Astrocyte of the cerebellum (primary cell): Measurements from ENCODE around the gene BLTP3B.

Experiments
- DNase-seq: peaks from one replicate; pipeline ENCODE4 v3.0.0-alpha.2; 2011; ENCODE audit warnings: low read depth
- H3K4me3 ChIP-seq: 2 replicates; pipeline ENCODE4 v1.5.1; 2011; ENCODE audit warnings: mild to moderate bottlenecking, low read depth, low read length, moderate library complexity
- CTCF ChIP-seq: IDR thresholded peaks from 2 replicates; pipeline ENCODE4 v1.5.1; 2012; ENCODE audit warnings: low read length, low read depth, moderate library complexity, mild to moderate bottlenecking; ENCODE audit errors: missing control alignments
- in situ Hi-C: cut with HindIII; loops from 2 replicates; pipeline ENCODE4 v1.10.0; 2017; ENCODE audit warnings: low sequenced_read_pairs

BLTP3B gene

GRCh38 chr12:100153131-100153530, 10.5 kb upstream of the BLTP3B start:
- no peak overlapping the region for H3K4me3 ChIP-seq
- in situ Hi-C loops = no loop called here
- no peak for DNase-seq
- TF ChIP-seq CTCF = no peak

GRCh38 chr12:100151769-100152168, 9.1 kb upstream of the BLTP3B start:
- no peak overlapping the region for H3K4me3 ChIP-seq
- DNase-seq = no peak
- in situ Hi-C loops = no loop called here
- no peak for TF ChIP-seq CTCF

- in situ Hi-C loops = no loop called here
- no peak for TF ChIP-seq CTCF
- no peak for DNase-seq
- H3K4me3 ChIP-seq = no peak overlapping the region
These were observed 3.6 kb upstream of the BLTP3B start for GRCh38 chr12:100146252-100146651.

GRCh38 chr12:100145643-100146042, 3.0 kb upstream of the BLTP3B start:
- DNase-seq = no peak
- in situ Hi-C loops = no loop called here
- H3K4me3 ChIP-seq = no peak overlapping the region
- no peak for TF ChIP-seq CTCF

GRCh38 chr12:100141998-100142850, 450 bp downstream of the BLTP3B start:
- no peak for TF ChIP-seq CTCF
- in situ Hi-C loops = no loop called here
- DNase-seq = no peak
- peak overlapping the region; percentile 95 for H3K4me3 ChIP-seq

- in situ Hi-C loops = no loop called here
- TF ChIP-seq CTCF = no peak
- peak; percentile 84 for DNase-seq
These were observed 1.0 kb downstream of the BLTP3B start for GRCh38 chr12:100141666-100141997.

More at GRCh38 chr12:100141666-100141997, 1.0 kb downstream of the BLTP3B start:
- H3K4me3 ChIP-seq = peak overlapping the region; percentile 95
